Smooth muscle cell (in vitro differentiated cells): ENCODE results near the gene FAIM2. TPM values are rescaled to one million over a fixed set of nuclear protein-coding genes. Genes with fewer than 3 reads are reported as not detected.

Experiments
- DNase-seq: peaks from one replicate; lab custom pipeline; 2025; ENCODE audit not compliant: unreplicated experiment; lab: John Stamatoyannopoulos, UW
- H2AFZ ChIP-seq: fragments of 200-600 bp; sonication (generic); 2 replicates; pipeline ENCODE4 v1.6.0; 2016; ENCODE audit warnings: antibody characterized with exemption, low read depth, mild to moderate bottlenecking
- H3F3A ChIP-seq: fragments of 200-600 bp; sonication (generic); 2 replicates; pipeline ENCODE4 v1.6.0; 2017; ENCODE audit warnings: antibody characterized with exemption, low read depth
- H3K27ac ChIP-seq: fragments of 200-600 bp; sonication (generic); 2 replicates; pipeline ENCODE4 v1.5.1; 2016; ENCODE audit warnings: low read depth, mild to moderate bottlenecking
- H3K27me3 ChIP-seq: fragments of 200-600 bp; sonication (generic); 2 replicates; pipeline ENCODE4 v1.6.1; 2016; ENCODE audit warnings: low read depth, mild to moderate bottlenecking
- H3K36me3 ChIP-seq: fragments of 200-600 bp; sonication (generic); 2 replicates; pipeline ENCODE4 v1.5.1; 2016; ENCODE audit warnings: low read depth
- H3K4me1 ChIP-seq: fragments of 200-600 bp; sonication (generic); 2 replicates; pipeline ENCODE4 v1.5.1; 2016; ENCODE audit warnings: low read depth
- H3K4me2 ChIP-seq: fragments of 200-600 bp; sonication (generic); 2 replicates; pipeline ENCODE4 v1.6.0; 2016; ENCODE audit warnings: mild to moderate bottlenecking
- H3K4me3 ChIP-seq: fragments of 200-600 bp; sonication (generic); 2 replicates; pipeline ENCODE4 v1.5.1; 2016; ENCODE audit warnings: mild to moderate bottlenecking
- H3K79me2 ChIP-seq: fragments of 200-600 bp; sonication (generic); 2 replicates; pipeline ENCODE4 v1.6.0; 2016; ENCODE audit warnings: low read depth, mild to moderate bottlenecking
- H3K9ac ChIP-seq: fragments of 200-600 bp; sonication (generic); 2 replicates; pipeline ENCODE4 v1.6.0; 2016; ENCODE audit warnings: low read depth
- H3K9me3 ChIP-seq: fragments of 200-600 bp; sonication (generic); replicated peaks from 2 replicates; pipeline ENCODE4 v1.5.1; 2016; ENCODE audit warnings: low read depth
- H4K20me1 ChIP-seq: fragments of 200-600 bp; sonication (generic); 2 replicates; pipeline ENCODE4 v1.6.0; 2016; ENCODE audit warnings: low read depth
- CTCF ChIP-seq: fragments of 200-600 bp; sonication (generic); IDR thresholded peaks from 2 replicates; pipeline ENCODE4 v1.5.1; 2017; ENCODE audit warnings: borderline replicate concordance, mild to moderate bottlenecking, antibody characterized with exemption; ENCODE audit not compliant: insufficient read depth, poor library complexity, severe bottlenecking
- WGBS: methylation state at CpG from one replicate; pipeline ENCODE4 v1.1.7; 2016; ENCODE audit warnings: low lambda C conversion rate; 5-methylcytosine and 5-hydroxymethylcytosine counted together
- polyA plus RNA-seq: library from polyadenylated mRNA; unstranded; fragments of >200 nt; fragmentation: Nextera tagmentation; extraction: Ambion mirVana; gene quantifications from 2 replicates; pipeline ENCODE4 v1.2.1, GENCODE V29; 2016
- total RNA-seq: library from RNA; depleted of rRNA; stranded (reverse); fragments of >200 nt; gene quantifications from 2 replicates; pipeline ENCODE4 v1.2.3, GENCODE V29; 2014

FAIM2 gene
- total and polyA plus RNA-seq, 2 experiments from 2014 or later = 0.67 to 1.2 TPM

- Histone ChIP-seq H3K9ac (no peak overlapping the region), H3F3A (no peaks in the 10 kb centered on the region), H3K4me3 (no peak overlapping the region), H3K27ac (no peak overlapping the region), H3K9me3 (no peaks in the 10 kb centered on the region), H3K79me2 (no peaks in the 10 kb centered on the region), H2AFZ (no peak overlapping the region), H3K27me3 (no peaks in the 10 kb centered on the region), H3K4me2 (no peak overlapping the region), H3K4me1 (peaks cover 4% of the 10 kb centered on the region), H4K20me1 (no peaks in the 10 kb centered on the region), H3K36me3 (no peaks in the 10 kb centered on the region)
- 94% methylated on average over 1 of the region's 1 CpG for WGBS
- no peak for TF ChIP-seq CTCF
- DNase-seq = no peak
These were observed 39.9 kb upstream of the FAIM2 start for GRCh38 chr12:49943625-49943960.

GRCh38 chr12:49942921-49943624 is 39.4 kb upstream of the FAIM2 start:
- no peak for DNase-seq
- Histone ChIP-seq H3K4me2 (no peak overlapping the region), H3K4me1 (peaks cover 4% of the 10 kb centered on the region), H4K20me1 (no peaks in the 10 kb centered on the region), H3K9me3 (no peaks in the 10 kb centered on the region), H2AFZ (no peak overlapping the region), H3K9ac (no peak overlapping the region), H3K36me3 (no peaks in the 10 kb centered on the region), H3K79me2 (no peaks in the 10 kb centered on the region), H3K27ac (no peak overlapping the region), H3F3A (no peaks in the 10 kb centered on the region), H3K4me3 (no peak overlapping the region), H3K27me3 (no peaks in the 10 kb centered on the region)
- WGBS = 79% methylated on average over 14 of the region's 14 CpGs
- no peak for TF ChIP-seq CTCF

GRCh38 chr12:49942512-49942893 is 38.8 kb upstream of the FAIM2 start:
- WGBS = 91% methylated on average over 3 of the region's 3 CpGs
- no peak for DNase-seq
- H3K4me1 ChIP-seq = peaks cover 4% of the 10 kb centered on the region
- H3K27ac ChIP-seq = no peak overlapping the region
- TF ChIP-seq CTCF = no peak
- H3K36me3 ChIP-seq = no peaks in the 10 kb centered on the region
- H3K9me3 ChIP-seq = no peaks in the 10 kb centered on the region
- no peaks in the 10 kb centered on the region for H3K79me2 ChIP-seq
- no peak overlapping the region for H3K9ac ChIP-seq
- no peak overlapping the region for H3K4me3 ChIP-seq
- no peaks in the 10 kb centered on the region for H4K20me1 ChIP-seq
- no peaks in the 10 kb centered on the region for H3K27me3 ChIP-seq
- no peak overlapping the region for H2AFZ ChIP-seq
- no peaks in the 10 kb centered on the region for H3F3A ChIP-seq
- no peak overlapping the region for H3K4me2 ChIP-seq
